ENCODE results near the gene TMEM178B. TPM values are rescaled to one million over a fixed set of nuclear protein-coding genes. Genes with fewer than 3 reads are reported as not detected.
A peak's percentile ranks its signal among the peaks of the same experiment; 100 is the strongest.
"Not testable (repeated sequence)": the region's sequence is repeated elsewhere in the genome, so short reads cannot be mapped to it uniquely, and the experiment has no call there.

TMEM178B gene
- total RNA-seq, 1 donor from 2014 or later, result 0.68 TPM

- no peaks in the 10 kb centered on the region for H3K27me3 Mint-ChIP-seq
- H3K4me3 Mint-ChIP-seq, result no peak overlapping the region
- H3K36me3 Mint-ChIP-seq (ENCODE audit: low read depth), result no peaks in the 10 kb centered on the region
- intact Hi-C loops (cut with micrococcal nuclease), result no loop called here
- H3K27ac Mint-ChIP-seq, result no peak overlapping the region
- peak; percentile 59 for DNase-seq
- no peaks in the 10 kb centered on the region for H3K4me1 Mint-ChIP-seq
- H3K9me3 Mint-ChIP-seq, result no peaks in the 10 kb centered on the region
Measured at GRCh38 chr7:141097430-141097829, 23.6 kb downstream of the TMEM178B start.

- H3K4me3 Mint-ChIP-seq, result no peak overlapping the region
- no peaks in the 10 kb centered on the region for H3K36me3 Mint-ChIP-seq (ENCODE audit: low read depth)
- H3K4me1 Mint-ChIP-seq, result no peaks in the 10 kb centered on the region
- intact Hi-C loops (cut with micrococcal nuclease), result no loop called here
- no peak overlapping the region for H3K27ac Mint-ChIP-seq
- H3K9me3 Mint-ChIP-seq, result no peaks in the 10 kb centered on the region
- peaks cover 2% of the 10 kb centered on the region for H3K27me3 Mint-ChIP-seq
- DNase-seq, result no peak
Measured at GRCh38 chr7:141102436-141102835, 28.6 kb downstream of the TMEM178B start.

- DNase-seq, result no peak
- Mint-ChIP-seq H3K9me3 (no peaks in the 10 kb centered on the region), H3K27me3 (peaks cover 2% of the 10 kb centered on the region), H3K27ac (no peak overlapping the region), H3K4me1 (no peaks in the 10 kb centered on the region), H3K4me3 (no peak overlapping the region), H3K36me3 (ENCODE audit: low read depth) (no peaks in the 10 kb centered on the region)
- intact Hi-C loops (cut with micrococcal nuclease), result no loop called here
Measured at GRCh38 chr7:141103847-141104429, 30.1 kb downstream of the TMEM178B start.

GRCh38 chr7:141113131-141113530 lies 39.3 kb downstream of the TMEM178B start:
- intact Hi-C loops (cut with micrococcal nuclease), result no loop called here
- Mint-ChIP-seq H3K27ac (no peak overlapping the region), H3K4me3 (no peak overlapping the region), H3K4me1 (no peaks in the 10 kb centered on the region), H3K27me3 (peaks cover 7% of the 10 kb centered on the region), H3K9me3 (no peaks in the 10 kb centered on the region), H3K36me3 (ENCODE audit: low read depth) (no peaks in the 10 kb centered on the region)
- DNase-seq, result no peak

- Mint-ChIP-seq H3K27ac (no peak overlapping the region), H3K27me3 (peaks cover 9% of the 10 kb centered on the region), H3K4me3 (no peak overlapping the region), H3K36me3 (ENCODE audit: low read depth) (no peaks in the 10 kb centered on the region), H3K9me3 (no peaks in the 10 kb centered on the region), H3K4me1 (no peaks in the 10 kb centered on the region)
- no peak for DNase-seq
- intact Hi-C loops (cut with micrococcal nuclease), result no loop called here
Measured at GRCh38 chr7:141114029-141114664, 40.3 kb downstream of the TMEM178B start.

- Mint-ChIP-seq H3K4me1 (no peaks in the 10 kb centered on the region), H3K4me3 (no peak overlapping the region), H3K27ac (no peak overlapping the region), H3K27me3 (peaks cover 9% of the 10 kb centered on the region), H3K36me3 (ENCODE audit: low read depth) (no peaks in the 10 kb centered on the region), H3K9me3 (no peaks in the 10 kb centered on the region)
- no peak for DNase-seq
- intact Hi-C loops (cut with micrococcal nuclease), result no loop called here
Measured at GRCh38 chr7:141115965-141116364, 42.1 kb downstream of the TMEM178B start.

- H3K9me3 Mint-ChIP-seq; intact Hi-C loops (cut with micrococcal nuclease); DNase-seq; H3K27ac Mint-ChIP-seq; H3K4me1 Mint-ChIP-seq; H3K4me3 Mint-ChIP-seq; H3K36me3 Mint-ChIP-seq (ENCODE audit: low read depth): not testable (repeated sequence)
- peaks cover 16% of the 10 kb centered on the region for H3K27me3 Mint-ChIP-seq
Measured at GRCh38 chr7:141116661-141117060, 42.8 kb downstream of the TMEM178B start.

GRCh38 chr7:141118767-141119166 lies 44.9 kb downstream of the TMEM178B start:
- Mint-ChIP-seq H3K36me3 (ENCODE audit: low read depth) (no peaks in the 10 kb centered on the region), H3K9me3 (no peaks in the 10 kb centered on the region), H3K27me3 (peaks cover 19% of the 10 kb centered on the region), H3K4me1 (no peaks in the 10 kb centered on the region), H3K4me3 (no peak overlapping the region), H3K27ac (no peak overlapping the region)
- intact Hi-C loops (cut with micrococcal nuclease), result no loop called here
- DNase-seq, result no peak

GRCh38 chr7:141119187-141119586 lies 45.3 kb downstream of the TMEM178B start:
- DNase-seq, result no peak
- intact Hi-C loops (cut with micrococcal nuclease), result no loop called here
- H3K9me3 Mint-ChIP-seq, result no peaks in the 10 kb centered on the region
- H3K27me3 Mint-ChIP-seq, result peaks cover 19% of the 10 kb centered on the region
- H3K27ac Mint-ChIP-seq, result no peak overlapping the region
- H3K4me1 Mint-ChIP-seq, result no peaks in the 10 kb centered on the region
- no peaks in the 10 kb centered on the region for H3K36me3 Mint-ChIP-seq (ENCODE audit: low read depth)
- no peak overlapping the region for H3K4me3 Mint-ChIP-seq

- DNase-seq, result no peak
- Mint-ChIP-seq H3K4me1 (no peaks in the 10 kb centered on the region), H3K4me3 (no peak overlapping the region), H3K36me3 (ENCODE audit: low read depth) (no peaks in the 10 kb centered on the region), H3K27me3 (peaks cover 17% of the 10 kb centered on the region), H3K27ac (no peak overlapping the region), H3K9me3 (no peaks in the 10 kb centered on the region)
- intact Hi-C loops (cut with micrococcal nuclease), result no loop called here
Measured at GRCh38 chr7:141122736-141123135, 48.9 kb downstream of the TMEM178B start.

GRCh38 chr7:141123522-141123921 lies 49.7 kb downstream of the TMEM178B start:
- H3K4me3 Mint-ChIP-seq, result no peak overlapping the region
- H3K27me3 Mint-ChIP-seq, result peaks cover 15% of the 10 kb centered on the region
- H3K27ac Mint-ChIP-seq, result no peak overlapping the region
- H3K9me3 Mint-ChIP-seq, result no peaks in the 10 kb centered on the region
- no peaks in the 10 kb centered on the region for H3K36me3 Mint-ChIP-seq (ENCODE audit: low read depth)
- intact Hi-C loops (cut with micrococcal nuclease), result no loop called here
- H3K4me1 Mint-ChIP-seq, result no peaks in the 10 kb centered on the region
- no peak for DNase-seq

- intact Hi-C loops (cut with micrococcal nuclease), result no loop called here
- H3K36me3 Mint-ChIP-seq (ENCODE audit: low read depth), result no peaks in the 10 kb centered on the region
- no peak overlapping the region for H3K27ac Mint-ChIP-seq
- DNase-seq, result no peak
- no peak overlapping the region for H3K4me3 Mint-ChIP-seq
- H3K9me3 Mint-ChIP-seq, result no peaks in the 10 kb centered on the region
- no peaks in the 10 kb centered on the region for H3K4me1 Mint-ChIP-seq
- peaks cover 19% of the 10 kb centered on the region for H3K27me3 Mint-ChIP-seq
Measured at GRCh38 chr7:141126107-141126506, 52.2 kb downstream of the TMEM178B start.

GRCh38 chr7:141128506-141128905 lies 54.6 kb downstream of the TMEM178B start:
- no peak for DNase-seq
- Mint-ChIP-seq H3K27ac (no peak overlapping the region), H3K36me3 (ENCODE audit: low read depth) (no peaks in the 10 kb centered on the region), H3K9me3 (peaks cover under 1% of the 10 kb centered on the region), H3K4me3 (no peak overlapping the region), H3K27me3 (peaks cover 15% of the 10 kb centered on the region), H3K4me1 (no peaks in the 10 kb centered on the region)
- intact Hi-C loops (cut with micrococcal nuclease), result no loop called here

- Mint-ChIP-seq H3K9me3 (peaks cover 3% of the 10 kb centered on the region), H3K4me3 (no peak overlapping the region), H3K4me1 (no peaks in the 10 kb centered on the region), H3K27me3 (peaks cover 18% of the 10 kb centered on the region), H3K27ac (no peak overlapping the region), H3K36me3 (ENCODE audit: low read depth) (no peaks in the 10 kb centered on the region)
- DNase-seq, result no peak
- intact Hi-C loops (cut with micrococcal nuclease), result no loop called here
Measured at GRCh38 chr7:141128931-141129330, 55.1 kb downstream of the TMEM178B start.

GRCh38 chr7:141132671-141133070 lies 58.8 kb downstream of the TMEM178B start:
- Mint-ChIP-seq H3K9me3 (peaks cover 3% of the 10 kb centered on the region), H3K36me3 (ENCODE audit: low read depth) (no peaks in the 10 kb centered on the region), H3K4me1 (no peaks in the 10 kb centered on the region), H3K27ac (no peak overlapping the region), H3K27me3 (peaks cover 15% of the 10 kb centered on the region), H3K4me3 (no peak overlapping the region)
- no peak for DNase-seq
- intact Hi-C loops (cut with micrococcal nuclease), result no loop called here

Data from activated CD4-positive, alpha-beta T cell treated with anti-CD3 and anti-CD28 coated beads, Interleukin-2, amount 10 ng/mL, durations not matched to agents 24 days and 14 days (primary cell).